ENCODE data around the gene OR2T6.
"Not testable (repeated sequence)": the region's sequence is repeated elsewhere in the genome, so short reads cannot be mapped to it uniquely, and the experiment has no call there.

The OR2T6 gene

GRCh38 chr1:248433811-248434415, 58.4 kb downstream of the OR2T6 start:
- not testable (repeated sequence) for DNase-seq (ENCODE audit: low read depth)

GRCh38 chr1:248434913-248435312, 59.4 kb downstream of the OR2T6 start:
- not testable (repeated sequence) for DNase-seq (ENCODE audit: low read depth)

GRCh38 chr1:248436303-248436702, 60.8 kb downstream of the OR2T6 start:
- DNase-seq (ENCODE audit: low read depth) = not testable (repeated sequence)

- DNase-seq (ENCODE audit: low read depth) = not testable (repeated sequence)
These were observed 63.1 kb downstream of the OR2T6 start for GRCh38 chr1:248438668-248439067.

GRCh38 chr1:248439283-248439682, 63.7 kb downstream of the OR2T6 start:
- not testable (repeated sequence) for DNase-seq (ENCODE audit: low read depth)

Measured in non-pigmented ciliary epithelial cell (primary cell).